WERI-Rb-1 (cell line): ENCODE results near the gene FBXW5.

Experiments
- DNase-seq: peaks from one replicate; pipeline ENCODE4 v3.0.0-alpha.2; 2020
- H3K27ac ChIP-seq: fragments of 250-450 bp; sonication (Bioruptor Pico); 2 replicates; pipeline ENCODE4 v1.5.1; 2020; ENCODE audit warnings: mild to moderate bottlenecking, moderate library complexity
- H3K27me3 ChIP-seq: fragments of 250-450 bp; sonication (Bioruptor Pico); 2 replicates; pipeline ENCODE4 v1.5.1; 2021; ENCODE audit warnings: mild to moderate bottlenecking, low read depth, moderate library complexity; ENCODE audit not compliant: insufficient read depth, severe bottlenecking
- H3K36me3 ChIP-seq: fragments of 250-450 bp; sonication (Bioruptor Pico); 2 replicates; pipeline ENCODE4 v1.5.1; 2020; ENCODE audit warnings: mild to moderate bottlenecking, moderate library complexity
- H3K4me3 ChIP-seq: 2 replicates; pipeline ENCODE4 v1.5.1; 2011; ENCODE audit warnings: low read depth, mild to moderate bottlenecking, control low read depth, low read length
- H3K9me3 ChIP-seq: fragments of 250-450 bp; sonication (Bioruptor Pico); 2 replicates; pipeline ENCODE4 v1.5.1; 2021; ENCODE audit warnings: mild to moderate bottlenecking, moderate library complexity; ENCODE audit not compliant: severe bottlenecking
- TF ChIP-seq, protein P1 (sequence below): IDR thresholded peaks from 2 replicates; pipeline ENCODE4 v1.5.1; 2011; ENCODE audit warnings: low read depth, mild to moderate bottlenecking, control low read depth, inconsistent platforms, low read length

The FBXW5 gene

DNA sequence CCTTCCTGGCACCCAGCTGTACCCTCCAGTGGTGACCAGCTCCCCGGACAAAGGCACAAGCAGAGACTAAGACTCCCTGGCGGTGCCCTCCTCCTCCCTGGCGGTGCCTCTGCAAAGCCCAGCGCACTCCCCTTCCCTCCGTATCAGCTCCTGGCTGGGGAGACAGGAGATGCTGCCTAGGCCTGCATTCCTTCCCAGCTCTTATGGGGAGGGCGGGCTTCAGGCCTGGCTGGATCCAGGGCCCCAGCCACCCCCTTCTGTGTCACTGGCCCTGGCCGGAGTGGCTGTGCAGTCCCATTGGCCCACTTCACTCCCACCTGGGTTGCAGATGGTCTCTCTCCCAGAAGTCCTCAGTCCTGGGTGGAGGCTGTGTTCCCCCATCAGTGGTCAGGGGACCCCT, 13.9 kb upstream of the FBXW5 start:
- Histone ChIP-seq H3K4me3 (no peak overlapping the region), H3K36me3 (no peaks in the 10 kb centered on the region), H3K27ac (no peak overlapping the region), H3K27me3 (no peaks in the 10 kb centered on the region), H3K9me3 (no peaks in the 10 kb centered on the region)
- DNase-seq, result no peak
- TF ChIP-seq, protein P1, sequence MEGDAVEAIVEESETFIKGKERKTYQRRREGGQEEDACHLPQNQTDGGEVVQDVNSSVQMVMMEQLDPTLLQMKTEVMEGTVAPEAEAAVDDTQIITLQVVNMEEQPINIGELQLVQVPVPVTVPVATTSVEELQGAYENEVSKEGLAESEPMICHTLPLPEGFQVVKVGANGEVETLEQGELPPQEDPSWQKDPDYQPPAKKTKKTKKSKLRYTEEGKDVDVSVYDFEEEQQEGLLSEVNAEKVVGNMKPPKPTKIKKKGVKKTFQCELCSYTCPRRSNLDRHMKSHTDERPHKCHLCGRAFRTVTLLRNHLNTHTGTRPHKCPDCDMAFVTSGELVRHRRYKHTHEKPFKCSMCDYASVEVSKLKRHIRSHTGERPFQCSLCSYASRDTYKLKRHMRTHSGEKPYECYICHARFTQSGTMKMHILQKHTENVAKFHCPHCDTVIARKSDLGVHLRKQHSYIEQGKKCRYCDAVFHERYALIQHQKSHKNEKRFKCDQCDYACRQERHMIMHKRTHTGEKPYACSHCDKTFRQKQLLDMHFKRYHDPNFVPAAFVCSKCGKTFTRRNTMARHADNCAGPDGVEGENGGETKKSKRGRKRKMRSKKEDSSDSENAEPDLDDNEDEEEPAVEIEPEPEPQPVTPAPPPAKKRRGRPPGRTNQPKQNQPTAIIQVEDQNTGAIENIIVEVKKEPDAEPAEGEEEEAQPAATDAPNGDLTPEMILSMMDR, result no peak

DNA sequence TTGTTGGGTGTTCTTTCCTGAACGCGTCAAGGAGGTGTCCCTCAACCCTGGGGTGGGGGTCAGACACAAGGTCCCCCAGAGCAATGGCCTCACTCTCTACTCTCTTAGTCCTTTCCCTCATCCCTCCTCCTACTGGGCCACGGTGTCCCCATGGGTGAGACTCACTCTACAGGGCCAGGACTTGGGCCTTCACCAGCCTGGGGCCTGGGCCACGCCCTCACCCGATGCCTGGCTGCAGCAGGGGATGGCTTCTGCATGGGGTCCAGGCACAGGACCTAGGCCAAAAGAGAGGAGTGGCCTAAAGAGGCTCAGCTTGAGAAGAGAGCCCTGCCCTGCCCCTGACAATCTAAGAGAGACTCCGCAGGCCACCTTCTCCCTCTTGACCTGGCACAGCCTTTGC, 13.4 kb upstream of the FBXW5 start:
- no peak overlapping the region for H3K4me3 ChIP-seq
- no peak for DNase-seq
- H3K36me3 ChIP-seq, result no peaks in the 10 kb centered on the region
- no peaks in the 10 kb centered on the region for H3K9me3 ChIP-seq
- H3K27me3 ChIP-seq, result no peaks in the 10 kb centered on the region
- H3K27ac ChIP-seq, result no peak overlapping the region
- TF ChIP-seq, protein P1, result no peak

DNA sequence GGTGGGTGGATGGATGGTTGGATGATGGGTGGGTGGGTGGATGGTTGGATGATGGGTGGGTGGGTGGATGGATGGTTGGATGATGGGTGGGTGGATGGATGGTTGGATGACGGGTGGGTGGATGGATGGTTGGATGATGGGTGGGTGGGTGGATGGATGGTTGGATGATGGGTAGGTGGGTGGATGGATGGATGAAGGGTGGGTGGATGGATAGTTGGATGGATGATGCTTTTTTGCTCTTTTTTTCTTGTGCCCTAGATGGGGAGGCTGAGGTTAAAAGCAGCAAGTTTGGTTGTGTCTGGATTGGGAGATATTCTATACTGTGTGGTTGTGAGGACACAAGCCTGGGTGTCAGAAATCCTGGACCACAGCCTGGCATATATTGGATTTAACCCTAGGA, 12.9 kb upstream of the FBXW5 start:
- Histone ChIP-seq H3K9me3 (no peaks in the 10 kb centered on the region), H3K4me3 (no peak overlapping the region), H3K27me3 (no peaks in the 10 kb centered on the region), H3K36me3 (no peaks in the 10 kb centered on the region), H3K27ac (no peak overlapping the region)
- DNase-seq, result no peak
- TF ChIP-seq, protein P1, result no peak

DNA sequence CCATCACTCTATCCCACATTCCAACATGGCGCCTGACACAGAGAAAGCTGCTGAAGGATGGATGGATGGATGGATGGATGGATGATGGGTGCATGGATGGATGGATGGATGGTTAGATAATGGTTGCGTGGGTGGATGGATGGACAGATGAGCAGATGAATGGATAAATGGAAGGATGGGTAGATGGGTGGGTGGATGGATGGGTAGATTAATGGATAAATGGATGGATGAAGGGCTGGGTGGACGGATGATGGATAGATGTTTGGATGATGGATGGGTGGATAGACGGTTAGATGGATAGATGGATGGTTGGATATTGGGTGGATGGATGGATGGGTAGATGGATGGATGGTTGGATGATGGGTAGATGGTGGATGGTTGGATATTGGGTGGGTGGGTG, 12.1 kb upstream of the FBXW5 start:
- Histone ChIP-seq H3K27ac (no peak overlapping the region), H3K9me3 (no peaks in the 10 kb centered on the region), H3K4me3 (no peak overlapping the region), H3K36me3 (no peaks in the 10 kb centered on the region), H3K27me3 (no peaks in the 10 kb centered on the region)
- no peak for DNase-seq
- TF ChIP-seq, protein P1, result no peak

DNA sequence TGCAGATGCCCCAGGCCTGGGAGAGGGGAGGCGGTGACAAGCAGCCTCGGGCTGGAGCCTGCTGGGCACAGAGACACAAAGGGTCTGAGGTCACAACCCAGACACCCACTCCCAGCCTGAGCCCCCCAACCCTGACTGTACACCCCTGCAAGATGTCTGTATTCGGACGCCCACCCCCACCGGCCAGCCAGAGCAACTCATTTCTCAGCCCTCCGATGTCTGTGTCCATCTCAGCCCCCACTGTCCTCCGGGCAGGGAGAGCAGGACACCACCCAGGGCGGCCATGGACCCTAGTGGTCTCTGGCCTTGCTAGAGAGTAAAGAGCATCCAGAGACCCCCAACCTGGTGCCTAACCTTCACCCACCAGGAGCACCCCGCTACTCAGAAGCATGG, 11.4 kb upstream of the FBXW5 start:
- H3K36me3 ChIP-seq, result no peaks in the 10 kb centered on the region
- H3K4me3 ChIP-seq, result no peak overlapping the region
- H3K27me3 ChIP-seq, result no peaks in the 10 kb centered on the region
- H3K9me3 ChIP-seq, result no peaks in the 10 kb centered on the region
- TF ChIP-seq, protein P1, result no peak
- DNase-seq, result no peak
- H3K27ac ChIP-seq, result no peak overlapping the region

DNA sequence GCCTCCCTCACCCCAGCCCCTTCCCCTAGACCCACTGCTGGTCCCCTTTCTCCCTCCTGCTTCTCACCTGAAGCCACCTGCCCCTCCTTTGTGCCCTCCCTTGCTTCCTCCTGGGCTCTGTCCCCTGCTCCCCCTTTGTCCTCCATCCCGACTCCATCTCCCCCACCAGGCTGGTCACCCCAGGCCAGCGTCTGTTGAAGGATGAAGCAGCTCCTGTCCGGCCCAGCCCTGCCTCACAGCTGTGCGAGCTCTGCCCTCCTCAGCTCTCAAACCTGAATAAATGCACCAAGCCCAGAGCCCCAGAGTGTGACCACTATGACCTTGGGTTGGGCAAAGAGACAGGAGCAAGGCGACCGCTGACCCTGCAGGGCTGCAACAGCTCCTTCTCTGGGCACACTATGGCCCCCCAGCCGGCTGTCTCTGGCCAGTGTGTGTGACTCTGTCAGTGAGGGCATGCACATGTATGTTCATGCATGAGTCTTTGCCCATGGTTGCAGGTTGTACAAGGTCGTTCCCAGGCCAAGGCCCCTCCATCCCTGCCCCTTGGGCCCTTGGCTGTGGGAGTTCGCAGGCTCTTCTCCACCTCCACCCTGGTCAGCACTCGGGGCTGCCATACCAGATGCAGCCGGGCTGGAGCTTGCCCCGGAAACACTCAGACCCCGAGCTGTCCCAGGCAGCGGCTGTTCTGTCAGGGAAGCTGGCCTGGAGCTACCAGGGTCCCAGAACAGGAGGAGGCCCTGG, 10.8 kb upstream of the FBXW5 start:
- DNase-seq, result no peak
- no peak overlapping the region for H3K4me3 ChIP-seq
- H3K27me3 ChIP-seq, result no peaks in the 10 kb centered on the region
- H3K27ac ChIP-seq, result no peak overlapping the region
- no peaks in the 10 kb centered on the region for H3K36me3 ChIP-seq
- H3K9me3 ChIP-seq, result no peaks in the 10 kb centered on the region
- TF ChIP-seq, protein P1, result no peak
